RWPE2 (cell line): ENCODE results near the gene SLC18A3.

Experiments used
- ATAC-seq: fragments of 200-7000 bp; cut with Tn5 transposase; 3 replicates; pipeline ENCODE4 v1.9.1; 2021; ENCODE audit warnings: low read depth
- DNase-seq: peaks from one replicate; pipeline ENCODE4 v3.0.0-alpha.2; 2020; ENCODE audit warnings: low spot score
- H3K27ac ChIP-seq: fragments of 450-650 bp; 2 replicates; pipeline ENCODE4 v1.5.1; 2017; ENCODE audit warnings: mild to moderate bottlenecking; ENCODE audit not compliant: poor library complexity, severe bottlenecking
- H3K27me3 ChIP-seq: fragments of 250-450 bp; sonication (Bioruptor Pico); 2 replicates; pipeline ENCODE4 v1.5.1; 2021; ENCODE audit warnings: mild to moderate bottlenecking, moderate library complexity; ENCODE audit not compliant: insufficient read depth, poor library complexity, severe bottlenecking
- H3K36me3 ChIP-seq: fragments of 250-450 bp; sonication (Bioruptor Pico); 2 replicates; pipeline ENCODE4 v1.5.1; 2020; ENCODE audit warnings: low read depth, mild to moderate bottlenecking, moderate library complexity
- H3K4me1 ChIP-seq: fragments of 250-450 bp; sonication (Bioruptor Pico); 2 replicates; pipeline ENCODE4 v1.5.1; 2021; ENCODE audit warnings: mild to moderate bottlenecking, moderate library complexity; ENCODE audit not compliant: insufficient read depth, poor library complexity, severe bottlenecking
- H3K4me3 ChIP-seq: fragments of 250-450 bp; sonication (Bioruptor Pico); 2 replicates; pipeline ENCODE4 v1.5.1; 2021; ENCODE audit warnings: mild to moderate bottlenecking, moderate library complexity; ENCODE audit not compliant: severe bottlenecking
- H3K9me3 ChIP-seq: fragments of 250-450 bp; sonication (Bioruptor Pico); 2 replicates; pipeline ENCODE4 v1.5.1; 2021; ENCODE audit warnings: mild to moderate bottlenecking, moderate library complexity; ENCODE audit not compliant: severe bottlenecking
- CTCF ChIP-seq: fragments of 450-650 bp; IDR thresholded peaks from one replicate; pipeline ENCODE4 v1.5.1; 2017; ENCODE audit warnings: mild to moderate bottlenecking, moderate library complexity; ENCODE audit not compliant: poor library complexity, severe bottlenecking

The SLC18A3 gene

GRCh38 chr10:49613165-49613881 lies 3.2 kb downstream of the SLC18A3 start:
- peaks cover 69% of the 10 kb centered on the region for H3K27me3 ChIP-seq
- ATAC-seq, result no peak
- H3K4me1 ChIP-seq, result no peaks in the 10 kb centered on the region

GRCh38 chr10:49613882-49614241 lies 3.8 kb downstream of the SLC18A3 start, which contains the start of gene CHAT:
CHAT (plus strand) TSS chr10:49614037; CDS start chr10:49614190, 153 bp downstream.
- no peak for DNase-seq
- H3K27ac ChIP-seq, result no peak within 1 kb of the TSS

More at GRCh38 chr10:49613165-49613881, 3.2 kb downstream of the SLC18A3 start:
- Histone ChIP-seq H3K36me3 (no peaks in the 10 kb centered on the region), H3K27ac (no peak overlapping the region), H3K4me3 (no peak overlapping the region), H3K9me3 (no peaks in the 10 kb centered on the region)
- TF ChIP-seq CTCF, result no peak
- peak; percentile 45 for DNase-seq

GRCh38 chr10:49614242-49615198 lies 4.4 kb downstream of the SLC18A3 start:
- Histone ChIP-seq H3K27ac (no peak overlapping the region), H3K36me3 (no peaks in the 10 kb centered on the region), H3K4me1 (no peaks in the 10 kb centered on the region), H3K27me3 (peaks cover 60% of the 10 kb centered on the region), H3K4me3 (no peak overlapping the region), H3K9me3 (no peaks in the 10 kb centered on the region)
- no peak for TF ChIP-seq CTCF
- ATAC-seq (no peak), DNase-seq (peak; percentile 42)

More at GRCh38 chr10:49613882-49614241, 3.8 kb downstream of the SLC18A3 start, which contains the start of gene CHAT:
- ATAC-seq, result no peak
- H3K27me3 ChIP-seq, result peaks cover 67% of the 10 kb centered on the region
- no peaks in the 10 kb centered on the region for H3K36me3 ChIP-seq
- H3K4me1 ChIP-seq, result no peaks in the 10 kb centered on the region
- no peaks in the 10 kb centered on the region for H3K9me3 ChIP-seq
- TF ChIP-seq CTCF, result no peak
- no peak within 1 kb of the TSS for H3K4me3 ChIP-seq

GRCh38 chr10:49615213-49615612 lies 5.1 kb downstream of the SLC18A3 start:
- no peaks in the 10 kb centered on the region for H3K4me1 ChIP-seq
- DNase-seq (peak; percentile 27), ATAC-seq (no peak)
- H3K27me3 ChIP-seq, result peaks cover 56% of the 10 kb centered on the region
- no peak overlapping the region for H3K27ac ChIP-seq
- H3K9me3 ChIP-seq, result no peaks in the 10 kb centered on the region
- no peak overlapping the region for H3K4me3 ChIP-seq
- no peaks in the 10 kb centered on the region for H3K36me3 ChIP-seq
- TF ChIP-seq CTCF, result no peak
